ENCODE results near the gene BGLAP. TPM values are rescaled to one million over a fixed set of nuclear protein-coding genes. Genes with fewer than 3 reads are reported as not detected.

The BGLAP gene
- total and polyA plus RNA-seq, 2 donors (not counting 1 experiment from before 2014, with no cell fraction given), result 3.1 to 7.4 TPM

GRCh38 chr1:156193488-156194299, 48.3 kb upstream of the BGLAP start, which contains the start of gene SLC25A44:
Gene SLC25A44, plus strand, starts transcription at chr1:156194104. Its CDS starts 5,744 bp downstream, at chr1:156199848.
- peak within 1 kb of the TSS; percentile 88 for H3K4me2 ChIP-seq (replicated peaks; ENCODE audit: low read depth, low read length, poor library complexity, severe bottlenecking)
- intact Hi-C loops (cut with micrococcal nuclease), result loop anchor here (1.0 to 5.0 kb wide), 9 partner anchors 20 to 336 kb away; partner anchors contain the start of genes CCT3, GON4L, MEX3A and PMF1
- peaks cover 36% of the 10 kb centered on the region for H3K4me1 Mint-ChIP-seq
- peak within 1 kb of the TSS; percentile 78 for H3K27ac Mint-ChIP-seq
- H4K20me1 ChIP-seq (ENCODE audit: control insufficient read depth, insufficient read depth, low read length, poor library complexity, severe bottlenecking), result peaks cover 14% of the 10 kb centered on the region
- H3K4me1 ChIP-seq (ENCODE audit: control insufficient read depth in 2 of 2, insufficient read depth in 2 of 2, low read length in 2 of 2), result peaks cover 10 to 14% of the 10 kb centered on the region in 2 donors
- H3K36me3 ChIP-seq (replicated peaks in 1 of 2; ENCODE audit: control extremely low read depth in 1 of 2, control insufficient read depth in 1 of 2, extremely low read depth in 1 of 2, insufficient read depth in 2 of 2, low read length in 1 of 2), result peaks cover 0 to 18% of the 10 kb centered on the region in 2 experiments
- no peaks in the 10 kb centered on the region for H3K9me3 Mint-ChIP-seq (ENCODE audit: insufficient read depth)
- under 1% methylated on average over 58 of the region's 59 CpGs for WGBS (ENCODE audit: insufficient coverage)
- H3K27me3 ChIP-seq (replicated peaks in 1 of 4; ENCODE audit: control extremely low read depth in 1 of 4, control insufficient read depth in 3 of 4, insufficient read depth in 4 of 4, low read length in 3 of 4), result no peaks in the 10 kb centered on the region
- peaks cover 48% of the 10 kb centered on the region for H3K79me2 ChIP-seq (ENCODE audit: control insufficient read depth, insufficient read depth, low read length)
- H3K9ac ChIP-seq (ENCODE audit: low read length), result peak within 1 kb of the TSS; percentile 84
- H3K27me3 Mint-ChIP-seq, result no peaks in the 10 kb centered on the region
- H3K27ac ChIP-seq (ENCODE audit: low read length in 2 of 2), result peak within 1 kb of the TSS; percentile 80 to 86
- H2AFZ ChIP-seq (ENCODE audit: insufficient read depth, low read depth, low read length, poor library complexity, severe bottlenecking), result peak within 1 kb of the TSS; percentile 87
- H3K9me3 ChIP-seq (ENCODE audit: control extremely low read depth in 1 of 3, control insufficient read depth in 2 of 3, insufficient read depth in 1 of 3, low read length in 2 of 3), result peaks cover 0 to 4% (median 0%) of the 10 kb centered on the region in 3 donors
- TF ChIP-seq EZH2 (IDR thresholded peaks at IDR 0.05; ENCODE audit: borderline replicate concordance, insufficient read depth, low read depth, low read length, poor library complexity, severe bottlenecking) (no peak), CTCF (IDR thresholded peaks at IDR 0.05) (peak; percentile 67)
- POLR2A ChIA-PET, result interaction anchor here (0.7 to 1.9 kb wide), 4 partner anchors 19 to 89 kb away, joined by 4 to 10 read pairs (median 6); partner anchors contain the start of genes PMF1, SEMA4A and SMG5
- peak within 1 kb of the TSS; percentile 61 to 94 (median 84) for H3K4me3 ChIP-seq (ENCODE audit: control extremely low read depth in 1 of 5, extremely low read depth in 1 of 5, insufficient read depth in 1 of 5, low read depth in 2 of 5, low read length in 4 of 5)
- H3K4me3 Mint-ChIP-seq, result peak within 1 kb of the TSS; percentile 92
- DNase-seq (peak; percentile 99), ATAC-seq (ENCODE audit: low read depth) (peak; percentile 99)
- CTCF ChIA-PET, result interaction anchor here (0.6 to 2.1 kb wide), 7 partner anchors 19 to 257 kb away, joined by 3 to 8 read pairs (median 4); partner anchors contain the start of gene PMF1

Measured in B cell (primary cell).